ENCODE measurements around the gene HNRNPUL2.

- TF ChIP-seq JUND (IDR thresholded peaks at IDR 0.05; ENCODE audit: low read length) (no peak), RXRA (IDR thresholded peaks at IDR 0.05; ENCODE audit: insufficient read depth, low read depth, low read length) (no peak), HDAC2 (IDR thresholded peaks at IDR 0.05; ENCODE audit: borderline replicate concordance in 1 of 2, low read depth in 2 of 2, low read length in 2 of 2) (no peak; a peak in 1 of 4 replicates)
Measured at GRCh38 chr11:62728171-62728988, 1.1 kb upstream of the HNRNPUL2 start, which contains the start of gene TTC9C.
